DOHH2 (cell line): ENCODE measurements around the gene GOLGA1.

Source experiments
- H3F3A ChIP-seq: fragments of 200-600 bp; sonication (generic), shearing (Covaris generic); 2 replicates; pipeline ENCODE4 v1.6.0; 2016; ENCODE audit warnings: antibody characterized with exemption, mild to moderate bottlenecking; ENCODE audit not compliant: control insufficient read depth, insufficient read depth
- H3K27ac ChIP-seq: fragments of 200-600 bp; sonication (generic); 2 replicates; pipeline ENCODE4 v1.5.1; 2014; ENCODE audit warnings: low read depth, mild to moderate bottlenecking, low read length, moderate library complexity
- H3K27me3 ChIP-seq: fragments of 200-600 bp; sonication (generic); 2 replicates; pipeline ENCODE4 v1.6.1; 2014; ENCODE audit warnings: mild to moderate bottlenecking, low read length, mixed read lengths; ENCODE audit not compliant: control insufficient read depth
- H3K36me3 ChIP-seq: fragments of 200-600 bp; sonication (generic); 2 replicates; pipeline ENCODE4 v1.6.1; 2014; ENCODE audit warnings: mild to moderate bottlenecking, low read length, moderate library complexity, mixed read lengths; ENCODE audit not compliant: control insufficient read depth
- H3K4me1 ChIP-seq: fragments of 200-600 bp; sonication (generic); 2 replicates; pipeline ENCODE4 v1.6.1; 2014; ENCODE audit warnings: mild to moderate bottlenecking, low read length, mixed read lengths; ENCODE audit not compliant: control insufficient read depth
- H3K4me2 ChIP-seq: fragments of 200-600 bp; sonication (generic); 2 replicates; pipeline ENCODE4 v1.6.0; 2014; ENCODE audit warnings: mild to moderate bottlenecking, low read length, moderate library complexity
- H3K4me3 ChIP-seq: fragments of 200-600 bp; sonication (generic); 2 replicates; pipeline ENCODE4 v1.5.1; 2014; ENCODE audit warnings: mild to moderate bottlenecking, low read length, mixed read lengths
- H3K79me2 ChIP-seq: fragments of 200-600 bp; sonication (generic); 2 replicates; pipeline ENCODE4 v1.6.1; 2014; ENCODE audit warnings: mild to moderate bottlenecking, low read length, mixed read lengths; ENCODE audit not compliant: control insufficient read depth
- H3K9me2 ChIP-seq: fragments of 200-600 bp; sonication (generic); replicated peaks from 2 replicates; pipeline ENCODE4 v1.6.1; 2014; ENCODE audit warnings: mild to moderate bottlenecking, low read length, mixed read lengths; ENCODE audit not compliant: control insufficient read depth
- H3K9me3 ChIP-seq: fragments of 200-600 bp; sonication (generic); 2 replicates; pipeline ENCODE4 v1.6.1; 2014; ENCODE audit warnings: antibody characterized with exemption, low read length, mixed read lengths; ENCODE audit not compliant: control insufficient read depth, insufficient read depth
- H4K20me1 ChIP-seq: fragments of 200-600 bp; sonication (generic); 2 replicates; pipeline ENCODE4 v1.6.0; 2014; ENCODE audit warnings: low read depth, mild to moderate bottlenecking, antibody characterized with exemption, low read length, moderate library complexity; ENCODE audit not compliant: control insufficient read depth, insufficient read depth
- CTCF ChIP-seq: fragments of 200-600 bp; sonication (generic); IDR thresholded peaks from one replicate; pipeline ENCODE4 v1.5.1; 2014; ENCODE audit warnings: antibody characterized with exemption, mild to moderate bottlenecking, low read depth, low read length; ENCODE audit not compliant: poor library complexity, severe bottlenecking
- EZH2phosphoT487 ChIP-seq: fragments of 200-600 bp; sonication (generic); IDR thresholded peaks from 2 replicates; pipeline ENCODE4 v1.6.1; 2017; ENCODE audit warnings: borderline replicate concordance, mild to moderate bottlenecking, antibody characterized with exemption, low read length, moderate library complexity, mixed read lengths

Gene GOLGA1

GRCh38 chr9:124855944-124856765, 84.7 kb downstream of the GOLGA1 start:
- Histone ChIP-seq H3K36me3 (peaks cover 52% of the 10 kb centered on the region), H3K9me3 (no peaks in the 10 kb centered on the region), H3K79me2 (peaks cover 29% of the 10 kb centered on the region), H3K9me2 (no peaks in the 10 kb centered on the region), H3K4me1 (peaks cover 29% of the 10 kb centered on the region), H3F3A (peaks cover 55% of the 10 kb centered on the region), H3K27me3 (0 out of 2 replicates have a peak, but pooled peaks cover 3% of the 10 kb centered on the region), H3K27ac (no peak overlapping the region), H4K20me1 (peaks cover 39% of the 10 kb centered on the region), H3K4me3 (no peak overlapping the region), H3K4me2 (no peak overlapping the region)
- TF ChIP-seq EZH2phosphoT487 (no peak), CTCF (peak; percentile 53)

- Histone ChIP-seq H3K36me3 (peaks cover 46% of the 10 kb centered on the region), H3K27ac (no peak overlapping the region)
Observed at GRCh38 chr9:124855566-124855943, 85.3 kb downstream of the GOLGA1 start.

GRCh38 chr9:124854822-124855221, 86.1 kb downstream of the GOLGA1 start:
- peaks cover 21% of the 10 kb centered on the region for H3K4me1 ChIP-seq
- no peak overlapping the region for H3K27ac ChIP-seq
- H3F3A ChIP-seq = peaks cover 47% of the 10 kb centered on the region
- H3K9me2 ChIP-seq = no peaks in the 10 kb centered on the region
- H3K27me3 ChIP-seq = 0 out of 2 replicates have a peak, but pooled peaks cover 4% of the 10 kb centered on the region
- H3K4me3 ChIP-seq = no peak overlapping the region
- no peak overlapping the region for H3K4me2 ChIP-seq
- TF ChIP-seq CTCF = no peak
- TF ChIP-seq EZH2phosphoT487 = no peak
- H3K36me3 ChIP-seq = peaks cover 39% of the 10 kb centered on the region
- peaks cover 16% of the 10 kb centered on the region for H3K79me2 ChIP-seq
- no peaks in the 10 kb centered on the region for H3K9me3 ChIP-seq
- peaks cover 26% of the 10 kb centered on the region for H4K20me1 ChIP-seq

More at GRCh38 chr9:124855566-124855943, 85.3 kb downstream of the GOLGA1 start:
- TF ChIP-seq CTCF = no peak
- TF ChIP-seq EZH2phosphoT487 = no peak
- H3K27me3 ChIP-seq = 0 out of 2 replicates have a peak, but pooled peaks cover 4% of the 10 kb centered on the region
- H3K4me2 ChIP-seq = no peak overlapping the region
- no peak overlapping the region for H3K4me3 ChIP-seq
- peaks cover 33% of the 10 kb centered on the region for H4K20me1 ChIP-seq
- H3K9me3 ChIP-seq = no peaks in the 10 kb centered on the region
- H3K4me1 ChIP-seq = peaks cover 28% of the 10 kb centered on the region
- H3F3A ChIP-seq = peaks cover 54% of the 10 kb centered on the region
- peaks cover 23% of the 10 kb centered on the region for H3K79me2 ChIP-seq
- H3K9me2 ChIP-seq = no peaks in the 10 kb centered on the region
